ENCODE measurements around the gene DMP1. TPM values are rescaled to one million over a fixed set of nuclear protein-coding genes. Genes with fewer than 3 reads are reported as not detected.

The DMP1 gene
- total and polyA plus RNA-seq, 2 of the 13 experiments (the other 11 are each of a cell fraction or from before 2014, with no cell fraction given): not detected

- BruUV-seq (replicated peaks): no TSS peak
- CTCF ChIA-PET (ENCODE audit: low intra/inter-chr PET ratio, low total read pairs): no interaction called here
- no peaks in the 10 kb centered on the region for H3K4me1 ChIP-seq (ENCODE audit: insufficient read depth, low read length)
- H3K9me3 ChIP-seq (ENCODE audit: low read length): no peaks in the 10 kb centered on the region
- H3K4me2 ChIP-seq (ENCODE audit: low read depth, low read length): no peak overlapping the region
- ATAC-seq (no peak), FAIRE-seq (no peak), DNase-seq (ENCODE audit: low spot score) (no peak)
- POLR2A ChIA-PET: no interaction called here
- no peaks in the 10 kb centered on the region for H3K79me2 ChIP-seq (ENCODE audit: insufficient read depth, low read length)
- TF ChIP-seq CREB1 (IDR thresholded peaks at IDR 0.05) (peak; percentile 66), CREB1 (CRISPR knock-in tag; IDR thresholded peaks at IDR 0.05) (no peak), ATF7 (IDR thresholded peaks at IDR 0.05) (peak; percentile 54), ATF7 (CRISPR knock-in tag; IDR thresholded peaks at IDR 0.05) (no peak), ZHX2 (IDR thresholded peaks at IDR 0.05; ENCODE audit: low read depth) (no peak), ZHX2 (CRISPR knock-in tag; IDR thresholded peaks at IDR 0.05; ENCODE audit: borderline replicate concordance) (no peak)
- H3K9ac ChIP-seq (ENCODE audit: insufficient read depth, low read depth, low read length): no peak overlapping the region
- no peaks in the 10 kb centered on the region for H3K27me3 ChIP-seq (ENCODE audit: control insufficient read depth in 1 of 2, insufficient read depth in 2 of 2, low read length in 2 of 2)
- intact Hi-C loops (cut with micrococcal nuclease; ENCODE audit: unreplicated experiment): no loop called here
- no peak overlapping the region for H2AFZ ChIP-seq (ENCODE audit: low read length)
- no peak overlapping the region for H3K27ac ChIP-seq (ENCODE audit: extremely low read length, insufficient read depth, low read length)
- no peaks in the 10 kb centered on the region for H3K36me3 ChIP-seq (replicated peaks in 1 of 2; ENCODE audit: control insufficient read depth in 1 of 2, insufficient read depth in 2 of 2, low read length in 2 of 2)
- H4K20me1 ChIP-seq (ENCODE audit: insufficient read depth, low read length): no peaks in the 10 kb centered on the region
- no peak overlapping the region for H3K4me3 ChIP-seq (replicated peaks in 1 of 3; ENCODE audit: insufficient read depth in 1 of 3, low read depth in 2 of 3, low read length in 3 of 3)
- 29% methylated on average over 3 of the region's 3 CpGs for WGBS (ENCODE audit: low lambda C conversion rate)
- in situ Hi-C loops (cut with HindIII; ENCODE audit: extremely low pct_ligation_motif_present, low pct_unique_long_range_greater_than_20kb): no loop called here
Measured at GRCh38 chr4:87651941-87652340, 1.9 kb downstream of the DMP1 start.
